NCI-H1092 treated with DMSO at 0.1 percent for 48 hours (cell line): ENCODE results near the gene SUGCT.
"Not testable (repeated sequence)": the region's sequence is repeated elsewhere in the genome, so short reads cannot be mapped to it uniquely, and the experiment has no call there.

Source experiments
- DNase-seq: peaks from one replicate; lab custom pipeline; 2025; lab: John Stamatoyannopoulos, UW

The SUGCT gene

GRCh38 chr7:40621592-40621998 lies 486.8 kb downstream of the SUGCT start:
- no peak for DNase-seq

- no peak for DNase-seq
These were observed 488.2 kb downstream of the SUGCT start for GRCh38 chr7:40622941-40623501.

- DNase-seq: no peak
These were observed 489.1 kb downstream of the SUGCT start for GRCh38 chr7:40623863-40624262.

GRCh38 chr7:40627361-40627760 lies 492.6 kb downstream of the SUGCT start:
- DNase-seq: not testable (repeated sequence)

- DNase-seq: no peak
These were observed 495.1 kb downstream of the SUGCT start for GRCh38 chr7:40629891-40630290.

GRCh38 chr7:40634118-40634517 lies 499.3 kb downstream of the SUGCT start:
- DNase-seq: no peak

- DNase-seq: no peak
These were observed 503.9 kb downstream of the SUGCT start for GRCh38 chr7:40638545-40639320.

GRCh38 chr7:40640566-40640965 lies 505.8 kb downstream of the SUGCT start:
- DNase-seq: no peak

- no peak for DNase-seq
These were observed 506.9 kb downstream of the SUGCT start for GRCh38 chr7:40641701-40642100.

- DNase-seq: no peak
These were observed 508.9 kb downstream of the SUGCT start for GRCh38 chr7:40643664-40644063.

- DNase-seq: no peak
These were observed 509.8 kb downstream of the SUGCT start for GRCh38 chr7:40644454-40645188.

GRCh38 chr7:40645197-40645596 lies 510.4 kb downstream of the SUGCT start:
- DNase-seq: no peak

- no peak for DNase-seq
These were observed 511.9 kb downstream of the SUGCT start for GRCh38 chr7:40646717-40647116.

GRCh38 chr7:40647719-40648118 lies 512.9 kb downstream of the SUGCT start:
- no peak for DNase-seq

GRCh38 chr7:40649247-40649646 lies 514.4 kb downstream of the SUGCT start:
- DNase-seq: no peak

- DNase-seq: not testable (repeated sequence)
These were observed 516.1 kb downstream of the SUGCT start for GRCh38 chr7:40650903-40651302.

GRCh38 chr7:40654171-40654570 lies 519.4 kb downstream of the SUGCT start:
- DNase-seq: no peak

- no peak for DNase-seq
These were observed 520.6 kb downstream of the SUGCT start for GRCh38 chr7:40655426-40655825.

- DNase-seq: no peak
These were observed 521.5 kb downstream of the SUGCT start for GRCh38 chr7:40656349-40656748.

GRCh38 chr7:40658729-40659128 lies 523.9 kb downstream of the SUGCT start:
- no peak for DNase-seq

- no peak for DNase-seq
These were observed 524.4 kb downstream of the SUGCT start for GRCh38 chr7:40659231-40659630.

GRCh38 chr7:40673285-40673684 lies 538.5 kb downstream of the SUGCT start:
- no peak for DNase-seq

GRCh38 chr7:40674316-40674715 lies 539.5 kb downstream of the SUGCT start:
- DNase-seq: no peak
